HL-60 (cell line): ENCODE data around the gene TRIM31.

Experiments
- CTCF ChIP-seq: IDR thresholded peaks from one replicate; pipeline ENCODE4 v1.5.1; 2011; ENCODE audit warnings: low read length, control low read depth, inconsistent platforms; ENCODE audit not compliant: insufficient read depth
- POLR2AphosphoS5 ChIP-seq: IDR thresholded peaks from 2 replicates; pipeline ENCODE4 v1.6.1; 2012; ENCODE audit warnings: low read depth

GRCh38 chr6:30113841-30114240 is 951 bp upstream of the TRIM31 start:
- no peak for TF ChIP-seq CTCF
- TF ChIP-seq POLR2AphosphoS5 = no peak
